ENCODE results near the gene VPS13C.
"Not testable (repeated sequence)": the region's sequence is repeated elsewhere in the genome, so short reads cannot be mapped to it uniquely, and the experiment has no call there.

VPS13C gene

GRCh38 chr15:62052713-62053112, 7.5 kb downstream of the VPS13C start:
- Histone ChIP-seq H3K14ac (ENCODE audit: low read length in 2 of 2) (no peak overlapping the region), H4K91ac (ENCODE audit: low read length) (no peak overlapping the region), H3K18ac (ENCODE audit: low read depth in 1 of 2, low read length in 2 of 2) (no peak overlapping the region), H2BK15ac (ENCODE audit: low read depth, poor library complexity, severe bottlenecking) (no peak overlapping the region), H3K23ac (ENCODE audit: low read length in 2 of 2) (no peak overlapping the region), H3K4ac (ENCODE audit: low read depth in 1 of 2, low read length in 2 of 2) (no peak overlapping the region), H3K36me3 (ENCODE audit: control insufficient read depth in 1 of 2, insufficient read depth in 2 of 2, low read depth in 1 of 2, low read length in 2 of 2) (no peaks in the 10 kb centered on the region), H2AFZ (ENCODE audit: low read depth, low read length) (no peak overlapping the region), H3K27ac (ENCODE audit: low read length, poor library complexity, severe bottlenecking) (no peak overlapping the region), H2BK12ac (ENCODE audit: low read length in 2 of 2) (no peak overlapping the region), H2AK5ac (ENCODE audit: low read length, severe bottlenecking) (no peak overlapping the region), H3K9ac (ENCODE audit: low read length) (no peak overlapping the region), H3K27me3 (ENCODE audit: control insufficient read depth in 1 of 2, insufficient read depth in 1 of 2, low read length in 2 of 2) (no peaks in the 10 kb centered on the region), H3K9me3 (ENCODE audit: control insufficient read depth, low read length) (no peaks in the 10 kb centered on the region), H3K4me1 (ENCODE audit: control insufficient read depth, insufficient read depth, low read depth, low read length) (no peaks in the 10 kb centered on the region), H2BK120ac (ENCODE audit: low read depth, low read length) (no peak overlapping the region), H3K79me1 (replicated peaks; ENCODE audit: low read length, poor library complexity, severe bottlenecking) (peaks cover 16% of the 10 kb centered on the region), H4K8ac (ENCODE audit: low read length) (no peak overlapping the region), H2BK5ac (ENCODE audit: low read depth, low read length, poor library complexity, severe bottlenecking) (no peak overlapping the region), H3K4me2 (ENCODE audit: low read length, poor library complexity, severe bottlenecking) (no peak overlapping the region), H3K4me3 (ENCODE audit: insufficient read depth in 1 of 2, low read depth in 1 of 2, low read length in 2 of 2) (no peak overlapping the region)
- no peak for DNase-seq
- no CpG with 5 or more reads among the region's 1 CpG for WGBS

GRCh38 chr15:62051166-62051565, 9.1 kb downstream of the VPS13C start:
- Histone ChIP-seq H4K8ac (ENCODE audit: low read length) (no peak overlapping the region), H3K14ac (ENCODE audit: low read length in 2 of 2) (no peak overlapping the region), H3K4ac (ENCODE audit: low read depth in 1 of 2, low read length in 2 of 2) (no peak overlapping the region), H3K18ac (ENCODE audit: low read depth in 1 of 2, low read length in 2 of 2) (no peak overlapping the region), H3K27ac (ENCODE audit: low read length, poor library complexity, severe bottlenecking) (no peak overlapping the region), H3K4me1 (ENCODE audit: control insufficient read depth, insufficient read depth, low read depth, low read length) (no peaks in the 10 kb centered on the region), H3K36me3 (ENCODE audit: control insufficient read depth in 1 of 2, insufficient read depth in 2 of 2, low read depth in 1 of 2, low read length in 2 of 2) (no peaks in the 10 kb centered on the region), H3K79me1 (replicated peaks; ENCODE audit: low read length, poor library complexity, severe bottlenecking) (peaks cover 18% of the 10 kb centered on the region), H4K91ac (ENCODE audit: low read length) (no peak overlapping the region), H3K27me3 (ENCODE audit: control insufficient read depth in 1 of 2, insufficient read depth in 1 of 2, low read length in 2 of 2) (no peaks in the 10 kb centered on the region), H3K23ac (ENCODE audit: low read length in 2 of 2) (no peak overlapping the region), H2BK15ac (ENCODE audit: low read depth, poor library complexity, severe bottlenecking) (no peak overlapping the region), H2AK5ac (ENCODE audit: low read length, severe bottlenecking) (no peak overlapping the region), H3K4me3 (ENCODE audit: insufficient read depth in 1 of 2, low read depth in 1 of 2, low read length in 2 of 2) (no peak overlapping the region), H2BK120ac (ENCODE audit: low read depth, low read length) (no peak overlapping the region), H2AFZ (ENCODE audit: low read depth, low read length) (no peak overlapping the region), H3K4me2 (ENCODE audit: low read length, poor library complexity, severe bottlenecking) (no peak overlapping the region), H3K9me3 (ENCODE audit: control insufficient read depth, low read length) (no peaks in the 10 kb centered on the region), H3K9ac (ENCODE audit: low read length) (no peak overlapping the region), H2BK5ac (ENCODE audit: low read depth, low read length, poor library complexity, severe bottlenecking) (no peak overlapping the region), H2BK12ac (ENCODE audit: low read length in 2 of 2) (no peak overlapping the region)
- no peak for DNase-seq
- WGBS = 97% methylated on average over 3 of the region's 4 CpGs

DNA sequence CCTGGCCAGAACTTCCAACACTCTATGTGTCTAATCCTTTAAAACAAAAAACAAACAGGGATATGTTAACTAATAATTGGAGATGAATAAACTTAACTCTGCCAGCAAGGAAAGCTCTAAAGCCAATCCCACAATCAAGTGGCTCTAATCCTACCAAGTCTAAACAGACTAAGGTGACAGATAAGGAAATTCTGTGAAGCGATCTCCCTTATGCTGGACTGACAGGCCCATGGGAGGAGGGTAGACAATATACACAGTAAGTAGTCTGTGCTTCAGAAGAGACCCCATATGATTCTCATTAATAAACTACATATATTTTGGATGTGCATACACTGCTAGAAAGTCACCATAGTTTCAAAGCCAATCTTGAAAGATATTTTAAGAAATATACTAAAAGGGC, 10.1 kb downstream of the VPS13C start:
- no peak overlapping the region for H2AK5ac ChIP-seq (ENCODE audit: low read length, severe bottlenecking)
- H3K14ac ChIP-seq (ENCODE audit: low read length in 2 of 2) = no peak overlapping the region
- no peak overlapping the region for H2BK15ac ChIP-seq (ENCODE audit: low read depth, poor library complexity, severe bottlenecking)
- no peak overlapping the region for H3K23ac ChIP-seq (ENCODE audit: low read length in 2 of 2)
- H3K4me2 ChIP-seq (ENCODE audit: low read length, poor library complexity, severe bottlenecking) = no peak overlapping the region
- H3K9ac ChIP-seq (ENCODE audit: low read length) = no peak overlapping the region
- H2BK120ac ChIP-seq (ENCODE audit: low read depth, low read length) = no peak overlapping the region
- no peak overlapping the region for H3K4me3 ChIP-seq (ENCODE audit: insufficient read depth in 1 of 2, low read depth in 1 of 2, low read length in 2 of 2)
- no peak for DNase-seq
- no peak overlapping the region for H3K18ac ChIP-seq (ENCODE audit: low read depth in 1 of 2, low read length in 2 of 2)
- H3K79me1 ChIP-seq (replicated peaks; ENCODE audit: low read length, poor library complexity, severe bottlenecking) = peaks cover 16% of the 10 kb centered on the region
- no peaks in the 10 kb centered on the region for H3K9me3 ChIP-seq (ENCODE audit: control insufficient read depth, low read length)
- WGBS = 100% methylated on average over 1 of the region's 1 CpG
- H3K36me3 ChIP-seq (ENCODE audit: control insufficient read depth in 1 of 2, insufficient read depth in 2 of 2, low read depth in 1 of 2, low read length in 2 of 2) = no peaks in the 10 kb centered on the region
- H4K91ac ChIP-seq (ENCODE audit: low read length) = no peak overlapping the region
- H3K4me1 ChIP-seq (ENCODE audit: control insufficient read depth, insufficient read depth, low read depth, low read length) = no peaks in the 10 kb centered on the region
- H2AFZ ChIP-seq (ENCODE audit: low read depth, low read length) = no peak overlapping the region
- no peak overlapping the region for H4K8ac ChIP-seq (ENCODE audit: low read length)
- H3K4ac ChIP-seq (ENCODE audit: low read depth in 1 of 2, low read length in 2 of 2) = no peak overlapping the region
- no peak overlapping the region for H2BK12ac ChIP-seq (ENCODE audit: low read length in 2 of 2)
- no peaks in the 10 kb centered on the region for H3K27me3 ChIP-seq (ENCODE audit: control insufficient read depth in 1 of 2, insufficient read depth in 1 of 2, low read length in 2 of 2)
- no peak overlapping the region for H2BK5ac ChIP-seq (ENCODE audit: low read depth, low read length, poor library complexity, severe bottlenecking)
- H3K27ac ChIP-seq (ENCODE audit: low read length, poor library complexity, severe bottlenecking) = no peak overlapping the region

GRCh38 chr15:62048254-62048653, 12.0 kb downstream of the VPS13C start:
- H3K27me3 ChIP-seq (ENCODE audit: control insufficient read depth in 1 of 2, insufficient read depth in 1 of 2, low read length in 2 of 2); H3K4me1 ChIP-seq (ENCODE audit: control insufficient read depth, insufficient read depth, low read depth, low read length); H3K27ac ChIP-seq (ENCODE audit: low read length, poor library complexity, severe bottlenecking); H3K18ac ChIP-seq (ENCODE audit: low read depth in 1 of 2, low read length in 2 of 2); H4K8ac ChIP-seq (ENCODE audit: low read length); H3K4me2 ChIP-seq (ENCODE audit: low read length, poor library complexity, severe bottlenecking); H3K4ac ChIP-seq (ENCODE audit: low read depth in 1 of 2, low read length in 2 of 2); H3K4me3 ChIP-seq (ENCODE audit: insufficient read depth in 1 of 2, low read depth in 1 of 2, low read length in 2 of 2); DNase-seq; H3K14ac ChIP-seq (ENCODE audit: low read length in 2 of 2); H3K9ac ChIP-seq (ENCODE audit: low read length); H3K23ac ChIP-seq (ENCODE audit: low read length in 2 of 2); H3K9me3 ChIP-seq (ENCODE audit: control insufficient read depth, low read length); H3K36me3 ChIP-seq (ENCODE audit: control insufficient read depth in 1 of 2, insufficient read depth in 2 of 2, low read depth in 1 of 2, low read length in 2 of 2); H2BK15ac ChIP-seq (ENCODE audit: low read depth, poor library complexity, severe bottlenecking); H2AFZ ChIP-seq (ENCODE audit: low read depth, low read length); H2BK120ac ChIP-seq (ENCODE audit: low read depth, low read length); H2BK12ac ChIP-seq (ENCODE audit: low read length in 2 of 2); H2AK5ac ChIP-seq (ENCODE audit: low read length, severe bottlenecking); H2BK5ac ChIP-seq (ENCODE audit: low read depth, low read length, poor library complexity, severe bottlenecking); H4K91ac ChIP-seq (ENCODE audit: low read length): not testable (repeated sequence)
- H3K79me1 ChIP-seq (replicated peaks; ENCODE audit: low read length, poor library complexity, severe bottlenecking) = peaks cover 10% of the 10 kb centered on the region
- WGBS = no CpG with 5 or more reads among the region's 4 CpGs
